ENCODE results near the gene PTCD1. TPM values are rescaled to one million over a fixed set of nuclear protein-coding genes. Genes with fewer than 3 reads are reported as not detected.
A peak's percentile ranks its signal among the peaks of the same experiment; 100 is the strongest.

The PTCD1 gene
- total and polyA plus RNA-seq, 2 of the 8 experiments (the other 6 are each of a cell fraction or from before 2014, with no cell fraction given), result 7.5 to 7.6 TPM

DNA sequence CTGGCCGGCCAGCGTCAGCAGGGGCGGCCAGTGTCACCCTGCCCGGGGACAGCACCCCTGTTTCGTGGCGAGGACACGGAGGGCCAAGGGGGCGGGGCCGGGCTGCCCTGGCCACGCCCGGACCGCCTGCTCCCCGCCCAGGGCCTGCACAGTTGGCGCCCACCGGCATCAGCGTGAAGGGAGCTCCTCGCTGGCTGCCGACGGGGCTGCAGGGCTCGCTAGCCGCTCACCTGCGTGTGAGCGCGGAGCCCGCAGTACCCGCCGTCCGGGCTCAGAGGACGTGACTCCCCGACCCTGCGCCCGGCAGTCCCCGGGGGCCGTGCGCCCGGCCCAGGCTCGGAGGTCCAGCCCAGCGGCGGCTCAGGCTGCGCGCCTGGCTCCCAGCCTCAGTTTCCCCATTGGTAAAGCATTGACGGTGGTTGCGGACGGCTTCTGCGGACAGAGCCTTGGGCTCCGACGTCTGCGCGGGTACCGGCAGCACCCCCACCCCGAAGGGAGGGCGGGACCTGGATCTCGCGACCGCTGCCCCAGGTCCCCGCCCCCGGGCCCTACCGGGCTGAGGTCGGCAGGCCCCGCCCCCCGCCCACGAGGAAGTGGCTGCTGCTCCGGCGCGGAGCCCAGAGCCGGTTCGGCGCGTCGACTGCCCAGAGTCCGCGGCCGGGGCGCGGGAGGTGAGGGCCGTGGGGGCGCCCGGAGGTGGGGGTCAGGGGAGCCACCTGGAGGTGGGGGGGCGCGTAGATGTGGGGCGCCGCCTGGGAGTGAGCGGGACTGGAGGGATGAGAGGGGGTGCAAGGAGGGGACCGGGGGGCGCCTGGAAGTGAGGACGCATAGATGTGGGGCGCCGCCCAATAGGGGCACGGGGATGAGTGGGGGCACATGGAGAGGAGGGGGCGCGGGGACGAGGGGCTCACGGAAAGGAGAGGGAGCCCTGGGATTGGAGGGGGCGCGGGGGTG, 64.2 kb downstream of the PTCD1 start, which contains the start of gene ARPC1B (continued):
- TF ChIP-seq CHD7 (IDR thresholded peaks at IDR 0.05; ENCODE audit: insufficient replicate concordance, low read length) (no peak), KDM4A (IDR thresholded peaks at IDR 0.05; ENCODE audit: low read depth, low read length, severe bottlenecking) (peak; percentile 59), RXRA (IDR thresholded peaks at IDR 0.05; ENCODE audit: insufficient read depth, low read depth, low read length) (no peak), JUND (IDR thresholded peaks at IDR 0.05; ENCODE audit: low read length) (no peak), KDM1A (IDR thresholded peaks at IDR 0.05; ENCODE audit: borderline replicate concordance, low read length) (0 out of 2 replicates have a peak, but pooled peaks have one; percentile 14), USF2 (IDR thresholded peaks at IDR 0.05; ENCODE audit: low read length) (no peak), TEAD4 (IDR thresholded peaks at IDR 0.05; ENCODE audit: low read depth, low read length) (no peak), PHF8 (conservative IDR thresholded peaks at IDR 0.05; ENCODE audit: low read depth, low read length) (peak; percentile 64)
